SW480 (cell line): ENCODE data around the gene SLC5A10.
"Not testable (repeated sequence)": the region's sequence is repeated elsewhere in the genome, so short reads cannot be mapped to it uniquely, and the experiment has no call there.

Experiments
- DNase-seq: peaks from one replicate; pipeline ENCODE4 v3.0.0-alpha.2; 2016; ENCODE audit warnings: low spot score

Gene SLC5A10

DNA sequence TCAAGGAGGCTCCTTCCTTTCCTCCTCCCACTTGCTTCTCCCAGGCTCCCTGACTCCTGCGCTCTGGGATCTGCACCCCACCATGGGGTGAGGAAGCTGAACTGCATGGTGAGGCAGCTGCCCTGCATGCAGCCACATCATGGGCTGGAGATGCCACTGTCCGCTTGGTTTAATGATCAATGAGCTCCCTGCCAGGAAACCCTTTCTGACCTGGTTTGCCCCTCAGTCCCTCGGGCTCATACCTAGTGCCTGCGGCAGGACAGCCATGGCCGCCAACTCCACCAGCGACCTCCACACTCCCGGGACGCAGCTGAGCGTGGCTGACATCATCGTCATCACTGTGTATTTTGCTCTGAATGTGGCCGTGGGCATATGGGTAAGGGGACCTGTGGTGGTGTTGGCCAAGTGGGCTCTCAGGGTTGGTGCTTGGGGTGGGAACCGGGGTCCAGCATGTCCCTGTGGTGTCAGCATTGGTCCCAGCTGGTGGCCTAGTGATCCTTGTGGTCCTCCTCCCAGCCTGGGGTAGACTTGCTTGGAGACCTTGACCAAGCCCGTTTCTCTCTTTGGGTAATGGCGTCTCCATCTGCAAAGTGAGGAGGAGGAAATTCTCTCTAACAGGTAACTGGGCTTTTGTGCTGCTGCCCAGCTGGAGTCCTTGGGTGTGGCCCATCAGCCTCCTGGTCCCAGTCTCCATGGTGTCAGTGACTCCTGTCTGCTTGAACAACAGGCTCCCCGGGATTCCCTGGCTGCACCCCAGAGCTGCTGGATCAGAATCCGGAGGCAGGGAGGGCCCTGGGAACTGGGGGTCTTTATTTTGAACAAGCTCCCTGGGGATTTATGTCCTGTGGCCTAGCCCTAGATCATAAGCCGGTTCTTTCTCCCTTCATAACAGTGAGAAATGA lies at the start of gene SLC5A10:
SLC5A10 (plus strand) TSS at position 225 of the 902 bp plus-strand sequence; CDS start at position 266, 41 bp downstream.
- no peak for DNase-seq

DNA sequence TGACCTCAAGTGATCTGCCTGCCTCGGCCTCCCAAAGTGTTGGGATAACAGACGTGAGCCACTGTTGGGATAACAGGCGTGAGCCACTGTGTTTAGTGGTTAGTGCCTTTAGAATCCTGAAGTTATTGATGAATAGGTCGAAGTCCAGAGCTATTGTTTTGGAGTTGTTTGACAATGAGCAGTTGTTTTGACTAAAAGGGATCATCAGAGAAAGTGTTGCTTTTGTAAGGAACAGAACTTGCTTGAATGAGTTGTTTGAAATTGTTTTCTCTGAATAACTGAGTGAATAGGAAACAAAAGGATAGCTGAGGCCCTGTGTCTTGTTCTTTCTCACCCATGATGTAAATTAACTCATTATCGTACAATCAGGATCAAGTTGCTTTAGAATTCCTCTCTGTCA lies 47.5 kb upstream of the SLC5A10 start:
- no peak for DNase-seq

DNA sequence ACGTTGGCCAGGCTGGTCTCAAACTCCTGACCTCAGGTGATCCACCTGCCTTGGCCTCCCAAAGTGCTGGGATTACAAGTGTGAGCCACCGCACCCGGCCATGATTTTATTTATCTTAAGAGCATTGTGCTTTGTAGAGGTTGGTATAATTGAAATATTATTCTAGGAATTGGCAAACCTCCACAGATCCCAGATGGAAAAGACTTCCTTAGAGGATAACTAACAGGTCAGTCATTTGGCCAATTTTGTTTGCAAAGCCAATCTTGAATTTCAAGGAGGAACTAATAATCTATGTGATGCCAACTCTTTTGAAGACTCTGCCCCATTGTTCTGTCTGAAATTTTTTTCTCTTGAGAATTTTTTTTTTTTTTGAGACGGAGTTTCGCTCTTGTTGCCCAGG lies 46.7 kb upstream of the SLC5A10 start:
- DNase-seq: no peak

- no peak for DNase-seq
Observed at GRCh38 chr17:18910326-18910725, 41.6 kb upstream of the SLC5A10 start.

DNA sequence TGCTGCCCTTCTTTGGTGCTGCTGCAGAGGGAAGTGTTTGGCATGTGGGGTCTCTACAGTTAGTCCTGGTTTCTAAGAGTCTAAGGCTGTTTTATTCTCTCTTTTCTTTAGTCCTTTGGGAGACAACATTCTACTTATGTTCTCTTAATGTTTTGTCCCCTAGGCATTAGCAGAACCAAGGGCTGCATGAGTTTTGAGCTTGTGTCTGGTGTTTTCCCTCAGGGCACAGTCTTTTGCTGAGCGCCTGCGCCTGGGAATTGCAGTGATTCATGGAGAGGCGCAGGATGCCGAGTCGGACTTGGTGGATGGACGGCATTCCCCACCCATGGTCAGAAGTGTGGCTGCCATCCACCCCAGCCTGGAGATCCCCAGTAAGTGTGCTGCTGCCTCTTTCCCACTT lies 41.1 kb upstream of the SLC5A10 start:
- no peak for DNase-seq

- DNase-seq: no peak
Observed at GRCh38 chr17:18916816-18917500, 35.0 kb upstream of the SLC5A10 start.

GRCh38 chr17:18917506-18918032 lies 34.4 kb upstream of the SLC5A10 start:
- no peak for DNase-seq

GRCh38 chr17:18919963-18920362 lies 32.0 kb upstream of the SLC5A10 start:
- peak; percentile 25 for DNase-seq

DNA sequence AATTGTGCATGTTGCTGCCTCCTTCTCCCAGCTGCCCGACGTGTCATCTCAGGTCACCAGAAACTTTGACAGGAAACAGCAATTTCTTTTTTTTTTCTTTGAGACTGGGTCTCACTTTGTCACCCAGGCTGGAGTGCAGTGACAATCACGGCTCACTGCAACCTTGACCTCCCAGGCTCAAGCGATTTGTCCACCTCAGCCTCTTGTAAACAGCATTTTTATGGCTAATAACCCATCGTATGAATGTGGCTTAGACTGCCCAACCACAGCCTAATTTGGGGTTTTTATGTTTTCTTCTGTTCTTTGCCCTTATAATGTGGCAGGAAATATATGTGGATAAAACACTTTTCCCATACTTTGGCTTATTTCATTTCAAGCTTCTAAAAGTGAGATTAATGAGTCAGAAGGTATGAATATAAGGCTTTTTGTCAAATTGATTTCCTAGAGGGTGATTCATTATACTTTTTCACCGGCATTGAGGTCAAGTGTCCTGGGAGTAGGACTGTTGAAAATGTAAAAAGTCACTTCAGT lies 31.0 kb upstream of the SLC5A10 start:
- no peak for DNase-seq

- DNase-seq: no peak
Observed at GRCh38 chr17:18921485-18921884, 30.5 kb upstream of the SLC5A10 start.

GRCh38 chr17:18921912-18922451 lies 30.0 kb upstream of the SLC5A10 start:
- no peak for DNase-seq

DNA sequence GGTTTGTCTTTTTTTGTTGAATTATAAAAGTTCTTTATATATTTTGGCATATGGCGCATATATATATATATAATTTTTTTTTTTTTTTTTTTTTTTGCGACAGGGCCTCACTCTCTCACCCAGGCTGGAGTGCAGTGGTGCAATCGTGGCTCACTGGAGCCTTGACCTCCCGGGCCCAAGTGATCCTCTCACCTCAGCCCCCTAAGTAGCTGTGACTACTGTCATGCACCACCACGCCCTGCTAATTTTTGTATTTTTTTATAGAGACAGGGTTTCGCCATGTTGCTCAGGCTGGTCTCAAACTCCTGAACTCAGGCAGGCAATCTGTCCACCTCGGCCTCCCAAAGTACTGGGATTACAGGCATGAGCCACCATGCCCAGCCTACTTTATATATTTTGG lies 29.4 kb upstream of the SLC5A10 start:
- DNase-seq: not testable (repeated sequence)

GRCh38 chr17:18925187-18925586 lies 26.8 kb upstream of the SLC5A10 start:
- peak; percentile 26 for DNase-seq

GRCh38 chr17:18928628-18929125 lies 23.3 kb upstream of the SLC5A10 start:
- no peak for DNase-seq

DNA sequence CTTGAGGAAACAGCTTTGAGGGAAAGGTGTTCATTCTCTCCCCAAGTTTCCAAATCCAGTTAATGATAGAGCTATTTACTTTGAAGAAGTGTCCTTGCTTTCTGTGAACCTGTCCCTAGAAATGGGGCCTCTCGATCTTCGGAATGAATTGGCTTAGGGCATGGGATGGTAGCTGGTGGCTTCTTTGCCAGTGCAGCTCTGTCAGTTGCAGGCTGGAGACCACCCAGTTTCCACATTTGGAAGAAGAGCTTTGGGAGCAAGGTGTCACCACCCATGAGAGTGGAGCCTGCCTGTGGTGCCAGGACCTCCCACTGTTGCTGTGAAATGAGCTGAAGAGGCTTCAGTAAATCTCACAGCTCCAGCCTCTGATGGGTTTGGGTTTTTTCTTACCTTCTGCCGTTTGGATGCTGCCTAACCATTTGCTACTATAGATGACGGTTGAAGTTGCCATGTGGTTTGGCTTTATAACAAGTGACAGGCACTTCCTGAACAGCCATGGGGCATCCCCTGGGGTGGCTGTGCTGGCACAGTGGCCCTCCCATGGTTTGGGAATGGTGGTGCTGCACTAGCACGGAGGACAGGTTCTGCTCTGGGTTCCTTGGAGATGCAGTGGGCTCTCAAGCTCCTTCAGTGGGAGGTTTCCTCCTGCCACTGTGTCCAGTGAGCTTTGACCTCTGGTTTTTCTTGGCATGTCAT lies 19.5 kb upstream of the SLC5A10 start:
- DNase-seq: no peak

DNA sequence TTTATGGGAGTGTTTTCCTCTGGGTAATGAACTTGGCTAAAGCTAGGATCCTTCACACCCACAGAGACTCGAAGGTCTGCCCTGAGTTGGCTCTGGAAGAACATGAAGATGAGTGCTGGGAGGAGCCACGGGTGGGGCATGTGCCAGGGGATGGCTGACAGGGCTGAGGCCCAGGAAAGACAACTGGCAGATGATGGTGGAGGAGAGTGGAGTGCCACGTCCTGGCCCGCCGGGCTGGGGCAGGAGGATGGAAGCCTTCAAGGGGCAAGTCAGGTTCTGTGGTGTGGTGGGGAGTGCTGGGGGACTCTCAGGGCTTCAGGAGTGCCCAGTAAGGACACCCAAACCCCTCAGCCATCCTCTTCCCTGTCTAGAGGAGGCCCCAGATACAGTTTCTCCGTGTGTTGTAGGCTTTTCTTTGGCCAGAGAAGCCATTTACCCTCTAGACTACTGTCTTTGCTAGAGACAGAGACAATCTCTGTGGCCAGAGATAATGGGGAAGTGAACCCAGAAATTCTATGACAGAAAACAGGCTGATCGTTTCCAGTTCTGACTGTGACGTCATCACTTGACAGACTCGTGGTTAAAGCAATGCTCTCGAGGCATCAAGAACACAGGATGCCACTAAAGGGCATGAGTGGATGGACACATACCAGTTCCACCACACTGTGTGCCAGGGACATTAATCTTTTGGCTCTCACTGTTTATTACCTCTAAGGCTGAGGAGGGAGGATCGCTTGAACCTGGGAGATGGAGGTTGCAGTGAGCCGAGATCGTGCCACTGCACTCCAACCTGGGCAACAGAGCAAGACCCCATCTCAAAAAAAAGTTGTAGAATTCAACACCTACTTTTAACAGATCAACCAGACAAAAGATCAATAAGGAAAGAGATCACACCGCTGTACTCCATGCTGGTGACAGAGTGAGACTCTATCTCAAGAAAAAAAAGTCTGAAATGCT lies 18.6 kb upstream of the SLC5A10 start:
- no peak for DNase-seq

- DNase-seq: no peak
Observed at GRCh38 chr17:18937981-18938691, 13.8 kb upstream of the SLC5A10 start.

DNA sequence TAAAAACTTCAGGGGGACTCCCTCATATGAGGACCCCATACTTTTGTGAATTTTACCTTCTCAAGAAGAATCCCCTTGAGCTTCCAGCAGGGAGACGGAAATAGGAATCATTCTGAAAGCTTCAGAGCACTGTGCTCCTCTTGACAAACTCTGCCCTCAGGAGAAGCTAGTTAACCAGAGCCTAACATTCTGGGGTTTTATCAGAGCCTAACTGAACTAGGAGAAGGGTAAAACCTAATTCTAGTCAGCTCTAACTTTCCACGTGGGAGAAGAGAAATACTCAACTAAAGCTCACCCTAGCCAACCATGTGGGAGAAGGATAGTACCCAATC lies 13.3 kb upstream of the SLC5A10 start:
- no peak for DNase-seq

DNA sequence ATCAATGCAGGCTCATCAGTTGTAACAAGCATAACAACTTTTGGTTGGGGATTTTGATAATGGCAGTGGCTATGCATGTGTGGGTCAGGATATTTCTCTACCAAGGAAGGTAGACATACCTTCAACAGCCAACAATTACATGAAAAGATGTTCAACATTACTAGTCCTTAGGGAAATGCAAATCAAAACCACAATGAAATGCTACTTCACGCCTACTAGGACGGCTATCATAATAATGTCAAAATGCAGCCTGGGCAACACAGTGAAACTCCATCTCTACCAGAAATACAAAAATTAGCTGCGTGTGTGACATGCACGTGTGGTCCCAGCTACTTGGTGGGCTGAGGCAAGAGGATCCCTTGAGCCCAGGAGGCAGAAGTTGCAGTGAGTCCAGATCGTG lies 7.3 kb upstream of the SLC5A10 start:
- DNase-seq: no peak

DNA sequence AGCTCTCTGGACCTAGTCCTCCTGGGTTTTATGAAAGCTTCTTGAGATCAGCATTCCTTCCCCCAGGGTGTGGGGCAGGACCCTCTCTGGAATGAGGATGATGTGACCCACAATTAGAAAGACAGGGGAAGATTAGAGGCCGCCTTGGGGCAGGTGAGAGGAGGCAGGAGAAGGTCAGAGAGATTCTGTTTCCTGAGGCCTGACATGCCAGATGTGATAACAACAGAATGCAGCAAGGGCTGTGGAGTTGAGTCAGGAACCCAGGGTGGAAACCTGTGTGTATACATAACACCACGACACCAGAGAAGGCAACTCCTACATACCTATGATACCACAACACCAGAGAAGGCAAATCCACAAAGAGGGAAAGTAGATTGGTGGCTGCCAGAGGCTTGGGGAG lies 5.4 kb upstream of the SLC5A10 start:
- no peak for DNase-seq
